NCI-H1048 (cell line): ENCODE data around the gene TMEM50A.
"Not testable (repeated sequence)": the region's sequence is repeated elsewhere in the genome, so short reads cannot be mapped to it uniquely, and the experiment has no call there.

Source experiments
- DNase-seq: peaks from one replicate; lab custom pipeline; 2025; lab: John Stamatoyannopoulos, UW

Gene TMEM50A

DNA sequence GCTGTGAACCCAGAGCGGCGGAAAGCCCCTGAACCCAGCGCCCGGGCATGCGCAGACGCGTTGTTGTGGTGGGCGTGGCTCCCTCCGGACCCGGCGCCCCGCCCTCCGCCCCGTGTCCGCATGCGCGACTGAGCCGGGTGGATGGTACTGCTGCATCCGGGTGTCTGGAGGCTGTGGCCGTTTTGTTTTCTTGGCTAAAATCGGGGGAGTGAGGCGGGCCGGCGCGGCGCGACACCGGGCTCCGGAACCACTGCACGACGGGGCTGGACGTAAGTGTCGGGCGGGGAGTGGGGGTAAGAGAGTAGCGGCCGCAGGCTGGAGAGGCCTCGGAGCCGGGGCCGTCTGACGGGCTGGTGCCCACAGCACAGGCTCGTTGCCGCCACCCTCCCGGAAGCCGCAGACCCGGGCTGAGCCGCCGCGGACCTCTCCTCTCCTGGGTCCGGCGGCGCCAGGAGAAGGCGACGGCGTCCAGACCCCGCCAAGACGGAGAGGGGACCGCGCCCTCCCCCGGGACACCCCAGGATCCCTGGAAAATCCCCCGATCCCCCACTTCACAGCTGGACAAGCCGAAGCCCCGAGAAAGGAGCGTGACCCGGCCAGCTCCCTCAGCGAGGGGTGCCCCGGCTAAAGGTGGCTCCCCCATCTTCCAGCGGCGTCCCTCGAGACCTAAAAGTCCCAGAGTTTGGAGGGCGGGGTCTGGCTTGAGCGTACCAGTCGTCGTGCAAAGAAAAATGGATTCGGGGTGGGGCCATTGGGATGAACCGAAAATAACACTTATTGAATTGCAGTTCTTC is at the start of gene TMEM50A:
TSS of gene TMEM50A (plus strand) at position 147 of the 794 bp plus-strand sequence. CDS start 2,153 bp downstream, outside the sequence.
- peak; percentile 20 for DNase-seq

DNA sequence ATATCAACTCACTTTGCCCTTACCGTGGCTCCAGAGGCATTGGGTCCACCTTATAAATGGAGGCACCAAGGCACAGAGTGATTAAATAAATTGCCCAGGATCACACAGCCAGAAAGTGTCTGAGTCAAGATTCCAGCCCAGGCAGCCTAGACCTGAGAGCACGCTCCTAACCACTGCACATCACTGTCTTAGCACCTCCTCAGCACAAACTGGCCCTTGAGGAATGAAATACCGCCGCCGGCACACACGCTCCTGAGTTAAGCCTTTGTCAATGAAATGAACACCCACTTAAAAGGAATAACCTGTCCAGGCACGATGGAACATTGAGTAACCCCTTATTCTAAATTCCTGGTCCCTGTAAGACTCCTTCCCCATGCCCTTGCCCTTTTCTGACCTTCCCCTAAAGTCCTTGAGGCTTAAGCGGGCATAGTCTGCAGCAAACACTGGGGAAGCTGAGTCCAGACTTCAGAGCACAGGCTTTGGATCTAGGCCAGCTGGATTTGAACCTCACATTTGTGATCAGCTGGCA is 49.5 kb upstream of the TMEM50A start:
- not testable (repeated sequence) for DNase-seq

DNA sequence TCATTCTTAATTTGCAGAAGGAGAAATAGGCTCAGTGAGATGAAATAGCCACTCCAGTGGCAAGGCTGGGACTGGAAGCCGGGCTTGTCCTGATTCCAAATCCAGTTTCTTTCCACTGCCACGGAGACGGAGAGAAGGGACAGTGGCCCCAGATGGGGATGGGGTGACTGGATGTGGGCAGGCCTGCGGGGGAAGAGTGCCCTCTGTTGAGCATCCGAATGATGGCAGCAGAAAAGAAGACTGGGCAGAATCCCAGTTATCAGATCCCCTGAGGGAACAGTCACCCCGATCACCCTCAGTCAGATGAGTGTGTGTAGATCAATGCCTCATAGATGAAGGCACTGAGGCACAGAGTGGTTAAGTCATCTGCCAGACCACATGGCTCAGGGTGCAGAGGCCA is 48.1 kb upstream of the TMEM50A start:
- not testable (repeated sequence) for DNase-seq

DNA sequence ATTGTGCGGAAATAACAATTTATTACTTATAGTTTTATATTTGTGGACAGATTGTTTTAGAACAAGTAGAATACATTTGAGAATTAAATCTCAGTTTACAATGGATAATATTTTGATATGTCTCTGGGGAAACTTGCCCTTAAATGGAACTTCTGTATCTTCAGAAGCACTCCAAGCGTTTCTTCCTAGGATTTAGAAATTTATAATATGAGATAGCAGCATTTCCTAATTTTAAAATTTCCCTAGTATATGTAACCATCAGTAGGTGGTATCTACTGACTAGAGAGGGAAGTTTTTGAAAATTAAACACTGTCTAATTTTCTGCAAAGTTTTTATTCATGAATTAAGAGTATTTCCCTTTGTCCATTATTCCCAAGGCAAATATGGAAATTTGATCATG is 44.7 kb upstream of the TMEM50A start:
- DNase-seq: not testable (repeated sequence)

DNA sequence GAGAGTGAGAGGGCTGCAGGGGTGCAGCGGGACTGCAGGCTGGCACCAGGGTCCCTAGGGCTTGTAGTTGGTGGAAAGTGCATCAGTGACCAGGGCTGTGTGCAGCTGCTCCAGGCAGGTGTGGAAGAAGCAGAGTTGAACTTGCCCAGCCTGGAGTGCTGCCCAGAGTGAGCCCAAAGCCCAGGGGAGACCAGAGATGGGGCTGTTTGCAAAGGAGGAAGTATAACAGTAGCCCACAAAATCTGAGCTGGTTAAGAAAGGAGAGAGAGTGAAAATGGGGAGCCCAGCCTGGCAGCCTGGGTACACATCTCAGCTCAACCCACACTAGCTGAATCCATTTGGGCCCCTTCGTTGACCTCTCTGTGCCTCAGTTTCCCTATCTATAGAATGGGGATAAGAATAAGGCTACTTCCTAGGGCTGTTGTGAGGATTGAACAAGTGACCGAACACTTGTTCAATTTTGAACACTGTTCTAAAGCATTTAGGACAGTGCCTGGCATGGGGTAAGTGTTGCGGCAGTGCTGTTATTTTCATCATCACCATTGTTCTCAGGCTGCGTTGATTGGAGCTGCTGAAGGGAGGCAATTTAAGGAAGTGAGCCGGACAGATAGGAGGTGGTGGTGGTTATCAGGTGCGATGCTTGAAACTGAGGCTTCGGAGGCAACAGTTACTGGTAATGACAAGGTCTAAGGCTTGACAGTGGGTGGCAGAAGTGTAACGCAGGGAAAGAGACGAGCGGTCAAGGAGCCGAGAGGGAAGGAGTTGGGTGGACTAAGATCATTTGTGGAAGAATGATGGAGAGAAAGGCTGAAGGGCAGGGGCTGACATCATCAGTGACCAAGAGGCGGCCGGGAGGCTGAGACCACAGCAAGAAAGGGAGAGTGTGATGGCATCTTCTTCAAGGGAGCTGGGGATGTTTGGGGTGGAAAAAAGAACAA is 43.0 kb upstream of the TMEM50A start:
- DNase-seq: not testable (repeated sequence)

DNA sequence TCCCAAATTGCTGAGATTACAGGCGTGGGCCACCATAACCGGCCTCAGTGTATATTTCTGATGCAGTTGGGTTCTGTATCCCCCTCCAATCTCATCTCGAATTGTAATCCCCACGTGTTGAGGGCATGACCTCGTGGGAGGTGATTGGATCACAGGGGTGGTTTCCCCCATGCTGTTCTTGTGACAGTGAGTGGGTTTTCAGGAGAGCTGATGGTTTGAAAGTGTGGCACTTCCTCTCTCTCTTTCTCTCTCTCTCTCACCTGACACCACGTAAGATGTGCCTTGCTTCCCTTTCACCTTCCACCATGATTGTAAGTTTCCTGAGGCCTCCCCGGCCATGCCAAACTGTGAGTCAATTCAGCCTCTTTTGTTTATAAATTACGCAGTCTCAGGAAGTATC is 41.6 kb upstream of the TMEM50A start:
- DNase-seq: not testable (repeated sequence)

DNA sequence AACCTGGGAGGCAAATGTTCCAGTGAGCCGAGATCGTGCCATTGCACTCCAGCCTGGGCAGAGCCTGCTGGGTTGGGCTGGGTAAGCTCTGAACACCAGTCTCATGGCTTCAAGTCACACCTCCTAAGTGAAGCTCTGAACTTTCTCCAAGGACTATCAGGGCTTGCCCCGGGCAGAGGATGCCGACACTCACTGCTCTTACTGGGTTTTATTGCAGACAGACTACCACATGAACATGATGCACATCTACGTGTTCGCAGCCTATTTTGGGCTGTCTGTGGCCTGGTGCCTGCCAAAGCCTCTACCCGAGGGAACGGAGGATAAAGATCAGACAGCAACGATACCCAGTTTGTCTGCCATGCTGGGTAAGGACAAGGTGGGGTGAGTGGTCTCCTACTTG is 37.4 kb upstream of the TMEM50A start:
- not testable (repeated sequence) for DNase-seq

DNA sequence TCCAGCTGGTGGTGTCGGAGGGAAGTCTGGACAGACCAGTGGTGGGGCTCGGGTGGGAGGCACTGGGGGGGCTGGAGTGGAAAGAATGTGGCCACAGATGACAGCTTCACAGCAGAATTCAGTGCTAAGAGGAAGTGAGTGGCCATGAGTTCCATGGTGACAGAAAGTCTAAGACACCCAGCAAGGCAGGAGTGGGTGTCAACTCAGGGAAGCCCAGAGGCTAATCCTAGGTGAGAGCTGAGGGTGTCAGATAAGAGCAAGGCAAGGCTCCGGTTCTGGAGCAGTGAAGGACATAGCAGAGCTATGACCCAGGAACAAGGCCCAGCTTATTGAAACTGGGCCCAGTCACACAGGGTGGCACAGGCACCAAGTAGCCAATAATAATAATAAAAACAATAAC is 35.8 kb upstream of the TMEM50A start:
- not testable (repeated sequence) for DNase-seq

DNA sequence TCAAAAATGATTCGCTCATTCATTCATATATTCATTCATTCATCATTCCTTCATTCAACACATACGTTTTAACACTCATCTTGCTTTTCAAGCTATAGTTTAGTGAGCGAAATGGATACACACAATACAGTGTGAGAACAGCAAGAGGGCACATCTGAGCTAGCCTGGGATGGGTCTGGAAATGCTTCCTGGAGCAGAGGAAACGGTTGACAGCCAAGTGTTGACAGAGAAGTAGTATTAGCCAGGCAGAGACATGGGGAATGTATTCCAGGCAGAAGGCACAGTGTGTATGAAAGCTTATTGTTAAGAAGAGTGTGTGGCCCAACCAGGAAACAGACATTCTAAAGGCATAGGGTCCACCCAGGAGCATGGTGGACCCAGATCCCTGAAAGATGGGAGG is 33.2 kb upstream of the TMEM50A start:
- DNase-seq: not testable (repeated sequence)

DNA sequence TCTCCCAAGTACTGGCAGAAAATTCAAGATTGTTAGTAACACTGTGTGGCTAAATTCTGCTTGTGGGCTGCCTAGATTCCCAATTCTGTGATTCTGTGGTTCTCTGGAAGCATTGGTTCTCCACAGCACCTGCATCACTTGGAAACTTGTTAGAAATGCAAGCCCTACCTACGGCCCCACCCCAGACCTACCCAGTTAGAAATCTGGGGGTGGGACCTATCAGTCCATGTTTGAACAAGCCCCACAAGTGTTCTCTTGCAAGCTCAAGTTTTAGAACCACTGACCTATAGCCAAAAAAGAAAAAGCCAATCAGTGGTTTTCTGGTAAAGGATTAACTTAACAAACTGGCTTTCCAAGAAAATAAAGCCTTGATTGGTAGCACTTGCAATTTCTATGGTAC is 30.0 kb upstream of the TMEM50A start:
- DNase-seq: not testable (repeated sequence)

DNA sequence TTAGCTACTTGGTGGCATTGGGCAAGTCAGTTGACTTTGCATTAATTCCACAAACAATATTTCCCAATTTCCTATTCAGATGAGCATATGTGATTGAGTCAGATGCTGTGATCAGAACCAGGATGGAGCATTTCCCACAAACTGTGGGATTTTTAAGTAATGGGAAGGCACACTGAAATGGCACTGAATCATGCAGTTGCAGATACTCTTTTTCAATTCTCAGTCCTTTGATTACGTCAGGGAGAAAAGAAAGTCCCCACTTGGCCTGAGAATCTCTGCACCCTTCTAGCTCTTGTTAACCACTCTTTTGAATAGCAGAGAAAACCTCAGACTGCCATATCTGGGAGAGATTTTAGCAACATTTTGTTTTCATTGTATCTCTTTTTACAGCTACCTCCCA is 29.0 kb upstream of the TMEM50A start:
- DNase-seq: not testable (repeated sequence)

DNA sequence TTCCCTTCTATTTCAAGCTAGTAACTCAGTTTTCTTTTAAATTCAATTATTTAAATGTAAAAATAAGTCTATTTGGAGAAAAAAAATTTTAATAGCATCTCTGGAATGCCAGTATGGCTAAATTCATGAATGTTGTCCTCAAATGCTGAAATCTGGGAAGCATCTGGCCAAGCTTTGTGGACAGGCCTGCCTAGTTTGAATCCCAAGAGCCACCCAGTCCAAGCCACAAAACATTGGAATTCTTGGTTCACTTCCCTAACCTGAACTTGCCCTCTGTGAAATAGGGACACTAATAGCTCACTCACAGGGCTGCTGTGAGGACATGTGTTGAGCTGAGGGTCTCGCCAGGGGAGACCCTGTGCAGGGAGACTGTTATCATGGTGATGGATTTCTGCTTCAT is 28.6 kb upstream of the TMEM50A start:
- not testable (repeated sequence) for DNase-seq

DNA sequence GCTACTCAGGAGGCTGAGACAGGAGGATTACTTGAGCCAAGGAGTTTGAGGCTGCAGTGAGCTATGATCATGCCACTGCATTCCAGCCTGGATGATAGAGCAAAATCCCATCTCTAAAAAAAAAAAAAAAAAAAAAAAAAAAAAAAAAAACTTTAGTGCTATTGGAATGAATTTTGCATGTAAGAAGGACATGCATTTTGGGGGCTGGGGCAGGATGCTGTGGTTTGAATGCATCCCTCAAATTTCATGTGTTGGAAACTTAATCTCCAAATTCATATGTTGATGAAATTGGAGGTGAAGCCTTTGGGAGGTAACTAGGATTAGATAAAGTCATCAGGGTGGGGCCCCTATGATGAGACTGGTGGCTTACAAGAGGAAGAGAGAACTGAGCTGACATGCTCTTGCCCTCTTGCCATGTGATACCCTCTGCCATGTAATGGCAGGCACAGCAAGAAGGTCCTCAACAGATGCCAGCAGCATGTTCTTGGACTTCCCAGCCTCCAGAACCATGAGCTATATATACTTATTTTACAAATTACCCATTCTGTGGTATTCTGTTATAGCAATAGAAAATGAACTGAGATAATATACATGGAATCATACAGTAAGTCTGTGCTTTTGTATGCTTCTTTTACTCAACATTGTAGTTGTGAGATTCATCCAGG is 25.2 kb upstream of the TMEM50A start:
- DNase-seq: not testable (repeated sequence)

DNA sequence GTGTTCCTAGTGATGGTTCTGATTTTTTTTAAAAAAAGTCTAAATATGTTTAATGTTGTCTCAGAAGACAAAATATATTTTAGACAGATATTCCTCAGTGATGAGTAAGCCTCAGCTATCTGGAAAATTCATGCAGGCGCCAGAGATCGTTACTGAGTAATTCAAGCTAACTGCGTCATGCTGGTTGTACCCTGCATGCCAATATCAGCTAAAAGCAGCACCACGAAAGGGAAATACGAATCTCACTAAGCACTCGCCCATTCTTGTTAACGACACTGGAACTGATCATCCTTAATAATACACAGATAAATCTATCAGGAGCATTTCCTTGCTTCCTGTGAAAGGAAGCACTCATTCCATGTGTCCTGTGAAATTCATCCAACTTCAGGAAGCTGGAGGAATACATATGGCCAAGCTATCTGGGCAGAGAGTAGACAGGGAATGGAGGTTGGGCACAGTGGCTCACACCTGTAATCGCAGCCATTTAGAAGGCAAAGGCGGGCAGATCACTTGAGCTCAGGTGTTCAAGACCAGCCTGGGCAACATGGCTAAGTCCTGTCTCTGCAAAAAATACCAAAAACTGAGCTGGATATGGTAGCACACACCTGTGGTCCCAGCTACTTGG is 17.7 kb upstream of the TMEM50A start:
- DNase-seq: not testable (repeated sequence)

DNA sequence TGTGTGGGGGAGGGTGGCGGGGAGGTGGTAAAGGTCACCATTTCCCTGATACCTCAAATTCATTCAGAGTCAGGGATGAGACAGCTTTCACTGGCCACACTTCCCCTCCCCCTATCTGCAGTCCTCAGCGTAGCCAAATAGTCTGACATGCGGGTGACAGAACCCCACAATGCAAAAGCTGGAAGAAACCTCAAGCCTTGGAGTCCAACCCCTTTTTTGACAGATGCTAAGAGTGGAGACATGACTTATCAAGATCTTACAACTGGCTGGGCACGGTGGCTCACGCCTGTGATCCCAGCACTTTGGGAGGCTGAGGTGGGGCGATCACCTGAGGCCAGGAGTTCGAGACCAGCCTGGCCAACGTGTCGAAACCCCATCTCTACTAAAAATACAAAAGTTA is 16.0 kb upstream of the TMEM50A start:
- not testable (repeated sequence) for DNase-seq

DNA sequence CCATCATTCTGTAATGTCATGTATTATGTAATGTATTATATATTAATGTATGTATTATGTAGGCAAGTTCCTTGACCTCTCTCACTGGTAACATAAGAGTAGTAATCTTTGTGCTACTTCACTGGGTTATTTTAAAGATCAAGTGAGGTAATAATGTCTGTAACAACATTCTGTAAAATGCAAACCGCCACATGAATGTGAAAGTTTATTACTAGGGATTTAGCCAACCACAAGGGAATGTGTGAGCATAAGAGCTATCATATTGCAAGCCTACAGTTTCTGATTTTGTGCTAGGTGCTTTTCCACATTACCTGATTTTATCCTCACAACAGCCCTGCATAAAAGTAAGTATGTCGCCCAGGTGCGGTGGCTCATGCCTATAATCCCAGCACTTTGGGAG is 13.7 kb upstream of the TMEM50A start:
- DNase-seq: not testable (repeated sequence)

DNA sequence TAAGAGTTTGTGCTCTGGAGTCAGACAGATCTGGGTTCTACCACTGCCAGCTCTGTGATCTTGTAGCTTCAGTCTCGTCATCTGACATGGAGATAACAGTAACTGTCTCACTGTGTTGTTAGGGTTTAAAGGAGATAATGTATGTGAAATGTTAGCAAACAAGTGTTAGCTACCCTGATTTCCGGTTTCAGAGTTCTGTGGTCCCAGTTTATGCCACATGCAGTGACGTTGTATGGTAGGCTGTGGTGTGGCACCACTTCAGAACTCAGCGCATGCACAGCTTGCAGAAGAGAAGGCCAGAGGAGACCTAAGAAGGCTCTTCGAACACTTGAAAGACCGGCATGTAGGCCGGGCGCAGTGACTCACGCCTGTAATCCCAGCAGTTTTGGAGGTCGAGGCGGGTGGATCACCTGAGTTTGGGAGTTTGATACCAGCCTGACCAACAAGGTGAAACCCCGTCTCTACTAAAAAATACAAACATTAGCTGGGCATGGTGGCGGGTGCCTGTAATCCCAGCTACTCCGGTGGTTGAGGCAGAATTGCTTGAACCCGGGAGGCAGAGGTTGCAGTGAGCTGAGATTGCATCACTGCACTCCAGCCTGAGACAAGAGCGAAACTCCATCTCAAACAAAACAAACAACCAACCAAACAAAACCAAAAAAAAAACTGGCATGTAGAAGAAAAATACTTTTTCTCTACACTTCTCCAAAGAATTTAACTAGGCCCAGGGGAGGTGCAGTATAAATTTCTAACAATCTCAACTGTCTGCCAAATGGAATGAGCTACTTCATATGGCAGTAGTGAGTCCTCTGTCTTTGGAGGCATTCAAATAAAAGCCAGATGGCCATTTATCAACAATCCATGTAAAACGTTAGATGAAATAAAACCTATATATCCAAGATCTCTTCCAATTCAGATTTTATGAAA is 10.0 kb upstream of the TMEM50A start:
- DNase-seq: not testable (repeated sequence)

DNA sequence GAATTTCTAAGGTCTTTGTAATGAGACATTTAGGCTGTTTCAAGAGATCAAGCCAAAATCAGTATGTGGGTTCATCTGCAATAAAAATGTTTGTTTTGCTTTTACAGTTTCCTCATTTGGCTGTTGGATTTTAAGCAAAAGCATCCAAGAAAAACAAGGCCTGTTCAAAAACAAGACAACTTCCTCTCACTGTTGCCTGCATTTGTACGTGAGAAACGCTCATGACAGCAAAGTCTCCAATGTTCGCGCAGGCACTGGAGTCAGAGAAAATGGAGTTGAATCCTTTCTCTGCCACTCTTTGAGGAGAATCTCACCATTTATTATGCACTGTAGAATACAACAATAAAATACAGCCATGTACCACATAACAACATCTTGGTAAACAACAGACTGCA is 9.3 kb upstream of the TMEM50A start:
- not testable (repeated sequence) for DNase-seq

DNA sequence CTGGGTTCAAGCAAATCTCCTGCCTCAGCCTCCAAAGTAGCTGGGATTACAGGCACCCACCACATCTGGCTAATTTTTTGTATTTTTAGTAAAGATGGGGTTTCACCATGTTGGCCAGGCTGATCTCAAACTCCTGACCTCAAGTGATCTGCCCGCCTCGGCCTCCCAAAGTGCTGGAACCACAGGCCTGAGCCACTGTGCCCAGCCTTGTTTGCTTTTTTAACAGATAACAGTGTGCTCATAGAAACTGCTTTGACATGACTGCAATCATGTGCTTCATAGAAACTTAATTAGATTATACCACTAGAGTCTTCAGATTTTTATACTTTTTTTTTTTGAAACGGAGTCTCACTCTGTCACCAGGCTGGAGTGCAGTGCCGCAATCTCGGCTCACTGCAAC is 8.8 kb upstream of the TMEM50A start:
- DNase-seq: not testable (repeated sequence)

DNA sequence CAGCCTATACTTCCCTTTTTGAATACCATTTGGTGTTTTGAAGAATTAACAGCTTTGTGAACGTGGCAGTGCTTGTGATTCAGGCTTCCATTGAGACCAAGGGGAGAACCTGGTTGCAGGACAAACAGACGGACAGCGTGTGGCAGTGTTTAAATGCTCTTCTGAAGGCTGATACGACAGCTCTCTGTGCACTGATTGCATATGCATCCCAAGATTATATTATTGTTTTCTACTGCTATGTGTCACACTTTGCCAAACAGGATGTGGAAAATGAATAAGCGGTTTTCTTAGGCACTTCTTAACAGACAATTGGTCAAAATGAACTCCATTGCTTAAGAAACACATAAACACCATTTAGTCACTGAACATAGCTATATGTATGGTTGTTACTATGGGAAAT is 8.2 kb upstream of the TMEM50A start:
- DNase-seq: not testable (repeated sequence)
